HCT116 (cell line): Measurements from ENCODE around the gene GCC1. TPM values are rescaled to one million over a fixed set of nuclear protein-coding genes. Genes with fewer than 3 reads are reported as not detected.

Source experiments
- ATAC-seq: fragments of 200-7000 bp; cut with Tn5 transposase; 2 replicates; pipeline ENCODE4 v1.9.1; 2020; ENCODE audit warnings: mild to moderate bottlenecking, moderate library complexity
- BruUV-seq: library from RNA; stranded (reverse); fragments of 400-500 nt; replicated peaks from 2 replicates; lab custom pipeline; 2021; lab: Mats Ljungman, UMichigan
- CTCF ChIA-PET: fragments of 300-600 bp; sonication (Branson Sonifier 250); formaldehyde crosslinking; loops from one replicate; lab custom pipeline; 2021; ENCODE audit warnings: antibody characterized with exemption; lab: Charles Lee
- POLR2A ChIA-PET: fragments of 300-600, 350-600 bp; sonication (Branson Sonifier 250); formaldehyde crosslinking; loops from one replicate; lab custom pipeline; 2021; ENCODE audit warnings: antibody characterized with exemption; lab: Charles Lee
- RAD21 ChIA-PET, 2 experiments: fragments of 300-600 bp; sonication (Branson Sonifier 250); formaldehyde crosslinking; loops; one replicate each; lab custom pipeline; 2023; ENCODE audit warnings: low total read pairs in 2 of 2; ENCODE audit not compliant: uncharacterized antibody in 2 of 2, unreplicated experiment in 2 of 2, low non-redundant PET in 1 of 2; lab: Charles Lee
- DNase-seq: peaks from one replicate; pipeline ENCODE4 v3.0.0-alpha.2; 2010; ENCODE audit warnings: low read depth, low spot score
- H2AFZ ChIP-seq: fragments of 200-600 bp; shearing (Covaris generic), sonication (generic); 2 replicates; pipeline ENCODE4 v1.6.1; 2017; ENCODE audit warnings: low read depth, mixed run types, mixed read lengths, antibody characterized with exemption, low read length; ENCODE audit not compliant: poor library complexity, severe bottlenecking
- H3K27ac ChIP-seq: 2 replicates; pipeline ENCODE4 v1.5.1; 2012; ENCODE audit warnings: low read depth, low read length
- H3K27me3 ChIP-seq: fragments of 200-600 bp; sonication (generic); 2 replicates; pipeline ENCODE4 v1.6.1; 2016; ENCODE audit warnings: mixed run types, low read length, mixed read lengths; ENCODE audit not compliant: insufficient read depth
- H3K36me3 ChIP-seq, 2 experiments: fragments of 200-500 bp in 1 of 2; fragments of 200-600 bp in 1 of 2; sonication (Bioruptor generic) in 1 of 2; sonication (generic) in 1 of 2; 2 replicates each; pipeline versions ENCODE4 v1.5.1 to v1.6.1; 2014 to 2016; ENCODE audit warnings: low read length in 2 of 2, inconsistent platforms in 1 of 2, mixed read lengths in 1 of 2, mixed run types in 1 of 2; ENCODE audit not compliant: insufficient read depth in 2 of 2, control insufficient read depth in 1 of 2
- H3K4me1 ChIP-seq, 2 experiments: fragments of 200-600 bp in 1 of 2; sonication (generic) in 1 of 2; 2 replicates each; pipeline versions ENCODE4 v1.5.1 to v1.6.1; 2012 to 2017; ENCODE audit warnings: low read length in 2 of 2, inconsistent platforms in 1 of 2, mild to moderate bottlenecking in 1 of 2, mixed read lengths in 1 of 2, mixed run types in 1 of 2, moderate library complexity in 1 of 2; ENCODE audit not compliant: insufficient read depth in 2 of 2, control insufficient read depth in 1 of 2
- H3K4me2 ChIP-seq: fragments of 200-600 bp; sonication (generic); 2 replicates; pipeline ENCODE4 v1.6.1; 2017; ENCODE audit warnings: mixed run types, low read length, mixed read lengths
- H3K4me3 ChIP-seq, 2 experiments: fragments of 200-600 bp in 1 of 2; sonication (generic) in 1 of 2; replicated peaks in 1 of 2; 2 replicates each; pipeline ENCODE4 v1.5.1; 2011 to 2016; ENCODE audit warnings: low read length in 2 of 2, control low read depth in 1 of 2, low read depth in 1 of 2, mild to moderate bottlenecking in 1 of 2, mixed read lengths in 1 of 2, mixed run types in 1 of 2
- H3K79me2 ChIP-seq: fragments of 200-600 bp; sonication (generic); 2 replicates; pipeline ENCODE4 v1.6.1; 2017; ENCODE audit warnings: mild to moderate bottlenecking, mixed run types, low read length, moderate library complexity, mixed read lengths; ENCODE audit not compliant: insufficient read depth
- H3K9ac ChIP-seq: fragments of 200-600 bp; sonication (generic); 2 replicates; pipeline ENCODE4 v1.6.1; 2016; ENCODE audit warnings: low read length, mixed read lengths
- H3K9me2 ChIP-seq: fragments of 200-600 bp; sonication (generic), shearing (Covaris generic); 2 replicates; pipeline ENCODE4 v1.6.1; 2017; ENCODE audit warnings: mixed run types, mild to moderate bottlenecking, moderate library complexity; ENCODE audit not compliant: insufficient read depth
- H3K9me3 ChIP-seq, 2 experiments: fragments of 200-500 bp in 1 of 2; fragments of 200-600 bp in 1 of 2; sonication (Bioruptor generic) in 1 of 2; sonication (generic) in 1 of 2; 2 replicates each; pipeline ENCODE4 v1.6.1; 2014 to 2017; ENCODE audit warnings: low read length in 2 of 2, mixed read lengths in 2 of 2, inconsistent platforms in 1 of 2, low read depth in 1 of 2, mild to moderate bottlenecking in 1 of 2, mixed run types in 1 of 2, moderate library complexity in 1 of 2; ENCODE audit not compliant: control insufficient read depth in 1 of 2, insufficient read depth in 1 of 2
- H4K20me1 ChIP-seq: fragments of 200-600 bp; sonication (generic), shearing (Covaris generic); 2 replicates; pipeline ENCODE4 v1.6.1; 2017; ENCODE audit warnings: mixed run types, mild to moderate bottlenecking, moderate library complexity; ENCODE audit not compliant: insufficient read depth
- CEBPB ChIP-seq: IDR thresholded peaks from 2 replicates; pipeline ENCODE4 v1.6.1; 2012; ENCODE audit warnings: low read depth
- EGR1 ChIP-seq: IDR thresholded peaks from 2 replicates; pipeline ENCODE4 v1.6.1; 2012; ENCODE audit warnings: low read depth
- ELF1 ChIP-seq: IDR thresholded peaks from 2 replicates; pipeline ENCODE4 v1.6.1; 2012; ENCODE audit warnings: low read depth, borderline replicate concordance
- EZH2phosphoT487 ChIP-seq: fragments of 200-600 bp; IDR thresholded peaks from 2 replicates; pipeline ENCODE4 v1.6.1; 2018; ENCODE audit warnings: antibody characterized with exemption, borderline replicate concordance
- FOSL1 ChIP-seq: IDR thresholded peaks from 2 replicates; pipeline ENCODE4 v1.6.1; 2012; ENCODE audit warnings: low read depth
- JUND ChIP-seq: IDR thresholded peaks from 2 replicates; pipeline ENCODE4 v1.6.1; 2012
- POLR2A ChIP-seq: IDR thresholded peaks from 2 replicates; pipeline ENCODE4 v1.7.0; 2011; ENCODE audit warnings: borderline replicate concordance; ENCODE audit not compliant: insufficient read depth, insufficient read length; ENCODE audit errors: extremely low read depth
- RAD21 ChIP-seq: IDR thresholded peaks from 2 replicates; pipeline ENCODE4 v1.6.1; 2012; ENCODE audit warnings: low read depth, mild to moderate bottlenecking
- SIN3A ChIP-seq: IDR thresholded peaks from 2 replicates; pipeline ENCODE4 v1.6.1; 2012; ENCODE audit warnings: low read depth
- SP1 ChIP-seq: IDR thresholded peaks from 2 replicates; pipeline ENCODE4 v1.6.1; 2012; ENCODE audit warnings: low read depth
- SRF ChIP-seq: IDR thresholded peaks from 2 replicates; pipeline ENCODE4 v1.6.1; 2012; ENCODE audit warnings: low read depth
- TCF7L2 ChIP-seq: IDR thresholded peaks from 2 replicates; pipeline ENCODE4 v1.7.0; 2011; ENCODE audit warnings: borderline replicate concordance, inconsistent platforms; ENCODE audit not compliant: insufficient read depth, insufficient read length; ENCODE audit errors: extremely low read depth
- YY1 ChIP-seq: IDR thresholded peaks from 2 replicates; pipeline ENCODE4 v1.6.1; 2011; ENCODE audit warnings: low read length, low read depth, moderate library complexity, mild to moderate bottlenecking; ENCODE audit not compliant: insufficient replicate concordance; ENCODE audit errors: extremely low read depth
- ZFX ChIP-seq: fragments of 450-650 bp; IDR thresholded peaks from 2 replicates; pipeline ENCODE4 v1.6.1; 2017
- ZNF274 ChIP-seq: fragments of 200-500 bp; sonication (Bioruptor generic); IDR thresholded peaks from 2 replicates; pipeline ENCODE4 v1.6.1; 2014; ENCODE audit warnings: mild to moderate bottlenecking, low read depth, low read length, inconsistent platforms
- intact Hi-C: fragments of 100-400 bp; cut with micrococcal nuclease; formaldehyde crosslinking; loops from 2 replicates; pipeline ENCODE4 v1.10.0; 2022
- total RNA-seq: library from RNA; stranded (reverse); gene quantifications from one replicate; pipeline ENCODE4 v1.2.1, GENCODE V29; 2021; ENCODE audit not compliant: unreplicated experiment
- TF ChIP-seq, protein P1 (sequence below), 3 experiments: fragments of 200-600 bp in 1 of 3; sonication (generic) in 1 of 3; IDR thresholded peaks in 2 of 3; conservative IDR thresholded peaks in 1 of 3; 2 replicates each; pipeline ENCODE4 v1.5.1; 2012 to 2017; ENCODE audit warnings: low read depth in 2 of 3, low read length in 2 of 3, antibody characterized with exemption in 1 of 3, borderline replicate concordance in 1 of 3, control low read depth in 1 of 3, mild to moderate bottlenecking in 1 of 3, mixed read lengths in 1 of 3, mixed run types in 1 of 3, moderate library complexity in 1 of 3; ENCODE audit not compliant: insufficient read depth in 1 of 3
- TF ChIP-seq, protein P2 (sequence below): IDR thresholded peaks from 2 replicates; pipeline ENCODE4 v1.6.1; 2012

Gene GCC1
- total RNA-seq, 1 experiment from 2014 or later = 17.9 TPM

GRCh38 chr7:127580612-127581011 is 4.8 kb downstream of the GCC1 start:
- TF ChIP-seq, protein P1, sequence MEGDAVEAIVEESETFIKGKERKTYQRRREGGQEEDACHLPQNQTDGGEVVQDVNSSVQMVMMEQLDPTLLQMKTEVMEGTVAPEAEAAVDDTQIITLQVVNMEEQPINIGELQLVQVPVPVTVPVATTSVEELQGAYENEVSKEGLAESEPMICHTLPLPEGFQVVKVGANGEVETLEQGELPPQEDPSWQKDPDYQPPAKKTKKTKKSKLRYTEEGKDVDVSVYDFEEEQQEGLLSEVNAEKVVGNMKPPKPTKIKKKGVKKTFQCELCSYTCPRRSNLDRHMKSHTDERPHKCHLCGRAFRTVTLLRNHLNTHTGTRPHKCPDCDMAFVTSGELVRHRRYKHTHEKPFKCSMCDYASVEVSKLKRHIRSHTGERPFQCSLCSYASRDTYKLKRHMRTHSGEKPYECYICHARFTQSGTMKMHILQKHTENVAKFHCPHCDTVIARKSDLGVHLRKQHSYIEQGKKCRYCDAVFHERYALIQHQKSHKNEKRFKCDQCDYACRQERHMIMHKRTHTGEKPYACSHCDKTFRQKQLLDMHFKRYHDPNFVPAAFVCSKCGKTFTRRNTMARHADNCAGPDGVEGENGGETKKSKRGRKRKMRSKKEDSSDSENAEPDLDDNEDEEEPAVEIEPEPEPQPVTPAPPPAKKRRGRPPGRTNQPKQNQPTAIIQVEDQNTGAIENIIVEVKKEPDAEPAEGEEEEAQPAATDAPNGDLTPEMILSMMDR (IDR thresholded peaks at IDR 0.05 in 2 of 3, conservative IDR thresholded peaks at IDR 0.05 in 1 of 3; ENCODE audit: borderline replicate concordance in 1 of 3, insufficient read depth in 1 of 3, low read depth in 2 of 3, low read length in 2 of 3) = no peak
- H3K4me1 ChIP-seq = peaks cover 9 to 13% of the 10 kb centered on the region in 2 experiments; a peak in 3 of 4 replicates
- H3K36me3 ChIP-seq = peaks cover 5 to 14% of the 10 kb centered on the region in 2 experiments; a peak in 2 of 4 replicates
- H3K27ac ChIP-seq = no peak overlapping the region
- no peak overlapping the region for H2AFZ ChIP-seq
- H4K20me1 ChIP-seq = no peaks in the 10 kb centered on the region; the same call in 1 of the 2 replicates
- BruUV-seq = no TSS peak
- no peaks in the 10 kb centered on the region for H3K9me3 ChIP-seq
- peaks cover 28% of the 10 kb centered on the region for H3K79me2 ChIP-seq
- no peak overlapping the region for H3K9ac ChIP-seq
- H3K4me3 ChIP-seq = no peak overlapping the region
- ATAC-seq = no peak
- no peaks in the 10 kb centered on the region for H3K9me2 ChIP-seq
- ChIA-PET RAD21 (no interaction called here), POLR2A (no interaction called here), CTCF (no interaction called here)
- H3K27me3 ChIP-seq = no peaks in the 10 kb centered on the region
- intact Hi-C loops = no loop called here
- no peak overlapping the region for H3K4me2 ChIP-seq
- no peak for DNase-seq

DNA sequence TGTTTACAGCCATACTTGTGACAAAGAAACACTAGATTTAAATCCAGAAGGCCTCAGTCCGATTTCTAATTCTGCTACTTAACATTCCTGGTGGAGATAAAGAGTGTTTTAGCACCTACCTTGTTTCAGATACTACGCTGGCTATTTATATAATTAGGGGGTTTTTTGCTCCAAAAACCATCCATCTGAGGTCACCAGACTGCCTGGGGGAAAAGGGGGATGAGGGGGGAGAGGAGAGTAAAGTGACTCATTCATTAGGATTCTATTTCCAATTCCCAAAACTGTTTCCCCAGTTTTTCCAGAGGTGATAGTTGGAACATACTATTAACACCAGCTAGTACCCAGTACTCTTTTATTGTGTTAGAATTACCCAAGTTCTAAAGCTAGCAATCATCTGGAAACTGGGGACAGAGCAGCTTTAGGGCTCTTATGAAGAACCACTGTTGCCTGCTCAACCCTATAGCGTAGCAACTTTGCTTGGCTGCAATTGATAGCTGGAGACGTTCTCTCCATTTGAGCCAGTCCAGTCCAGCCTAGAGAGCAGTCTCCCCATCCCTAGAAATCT is 6.6 kb downstream of the GCC1 start:
- no TSS peak for BruUV-seq
- Histone ChIP-seq H3K4me1 (peaks cover 0 to under 1% of the 10 kb centered on the region in 2 experiments; a peak in 2 of 4 replicates), H3K27ac (no peak overlapping the region), H2AFZ (no peak overlapping the region), H4K20me1 (no peaks in the 10 kb centered on the region; the same call in 1 of the 2 replicates), H3K9me2 (no peaks in the 10 kb centered on the region), H3K36me3 (peaks cover 5 to 14% of the 10 kb centered on the region in 2 experiments; a peak in 2 of 4 replicates), H3K79me2 (peaks cover 14% of the 10 kb centered on the region), H3K9ac (no peak overlapping the region), H3K4me2 (no peak overlapping the region), H3K27me3 (no peaks in the 10 kb centered on the region), H3K9me3 (no peaks in the 10 kb centered on the region), H3K4me3 (no peak overlapping the region)
- CTCF ChIA-PET = interaction anchor here (1.1 kb wide), 1 partner anchor 10 kb away, joined by 3 read pairs; the partner anchor contains the start of gene ARF5
- RAD21 ChIA-PET = no interaction called here
- intact Hi-C loops = no loop called here
- TF ChIP-seq JUND (no peak), EGR1 (no peak), RAD21 (no peak), ZFX (no peak), SRF (no peak), ELF1 (no peak), SIN3A (no peak), TCF7L2 (no peak), EZH2phosphoT487 (no peak), SP1 (no peak), YY1 (no peak), ZNF274 (no peak), CEBPB (no peak), FOSL1 (no peak), POLR2A (no peak)
- TF ChIP-seq, protein P2, sequence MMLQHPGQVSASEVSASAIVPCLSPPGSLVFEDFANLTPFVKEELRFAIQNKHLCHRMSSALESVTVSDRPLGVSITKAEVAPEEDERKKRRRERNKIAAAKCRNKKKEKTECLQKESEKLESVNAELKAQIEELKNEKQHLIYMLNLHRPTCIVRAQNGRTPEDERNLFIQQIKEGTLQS = no peak
- TF ChIP-seq, protein P1 (IDR thresholded peaks at IDR 0.05 in 2 of 3, conservative IDR thresholded peaks at IDR 0.05 in 1 of 3; ENCODE audit: borderline replicate concordance in 1 of 3, insufficient read depth in 1 of 3, low read depth in 2 of 3, low read length in 2 of 3) = no peak
- POLR2A ChIA-PET = no interaction called here
- DNase-seq (no peak), ATAC-seq (no peak)
